A549 (cell line): ENCODE data around the gene SH3RF1. TPM values are rescaled to one million over a fixed set of nuclear protein-coding genes. Genes with fewer than 3 reads are reported as not detected.

Experiments
- ATAC-seq, 2 experiments: fragments of 200-7000 bp in 1 of 2; fragments of >200 bp in 1 of 2; cut with Nextera tagmentation in 1 of 2; cut with Tn5 transposase in 1 of 2; 3 replicates each; pipeline versions ENCODE4 v1.8.0 to v1.9.1; 2018 to 2020; ENCODE audit warnings: mild to moderate bottlenecking in 1 of 2, moderate library complexity in 1 of 2
- CTCF ChIA-PET: fragments of 300-600 bp; sonication (Branson Sonifier 250); formaldehyde crosslinking; extraction: SDS; loops from one replicate; lab custom pipeline; 2021; ENCODE audit warnings: antibody characterized with exemption, inconsistent platforms; lab: Yijun Ruan, JAX
- POLR2A ChIA-PET: fragments of 350-600 bp; formaldehyde crosslinking; extraction: SDS; loops from one replicate; lab custom pipeline; 2021; ENCODE audit warnings: antibody characterized with exemption, inconsistent platforms; lab: Yijun Ruan, JAX
- DNase-seq, 2 experiments: peaks; one replicate each; pipeline versions ENCODE4 v3.0.0 to v3.0.0-alpha.2; 2011 to 2016; ENCODE audit warnings: low read depth in 1 of 2, low spot score in 1 of 2
- FAIRE-seq: peaks from 2 replicates; lab custom pipeline; 2011; peaks lifted over from hg19 to GRCh38; lab: Jason Lieb, UNC
- H3K27ac ChIP-seq, 2 experiments: fragments of >200 bp; sonication (Bioruptor Twin); formaldehyde crosslinking; 3 replicates each; pipeline ENCODE4 v1.5.1; 2016 to 2017
- H3K4me1 ChIP-seq: fragments of >200 bp; sonication (Bioruptor Twin); formaldehyde crosslinking; 3 replicates; pipeline ENCODE4 v1.6.1; 2016
- H3K4me2 ChIP-seq: fragments of >200 bp; sonication (Bioruptor Twin); formaldehyde crosslinking; 3 replicates; pipeline ENCODE4 v1.6.1; 2016
- H3K4me3 ChIP-seq: fragments of >200 bp; sonication (Bioruptor Twin); formaldehyde crosslinking; 3 replicates; pipeline ENCODE4 v1.5.1; 2016
- H3K9me3 ChIP-seq: fragments of >200 bp; sonication (Bioruptor Twin); formaldehyde crosslinking; 3 replicates; pipeline ENCODE4 v1.6.1; 2016
- BHLHE40 ChIP-seq: IDR thresholded peaks from 2 replicates; pipeline ENCODE4 v1.6.1; 2012; ENCODE audit warnings: low read depth, low read length, inconsistent platforms
- CBX2 ChIP-seq: fragments of 200-600 bp; sonication (generic); IDR thresholded peaks from 2 replicates; pipeline ENCODE4 v1.6.1; 2016; ENCODE audit warnings: low read depth, mild to moderate bottlenecking, borderline replicate concordance
- CHD2 ChIP-seq: fragments of 150-350 bp; IDR thresholded peaks from 2 replicates; pipeline ENCODE4 v1.6.1; 2014; ENCODE audit warnings: low read length; ENCODE audit not compliant: partially characterized antibody
- CHD4 ChIP-seq: fragments of 200-600 bp; sonication (generic); IDR thresholded peaks from 2 replicates; pipeline ENCODE4 v1.6.1; 2016; ENCODE audit warnings: antibody characterized with exemption, mild to moderate bottlenecking, borderline replicate concordance
- EHF ChIP-seq: fragments of 250-450 bp; sonication (Bioruptor Pico); IDR thresholded peaks from 2 replicates; pipeline ENCODE4 v1.5.0; 2020; ENCODE audit warnings: mild to moderate bottlenecking
- ELK1 ChIP-seq: fragments of 150-350 bp; IDR thresholded peaks from 2 replicates; pipeline ENCODE4 v1.6.1; 2014; ENCODE audit warnings: low read depth, mild to moderate bottlenecking, low read length
- FOSB ChIP-seq: fragments of 250-450 bp; sonication (Bioruptor Pico); IDR thresholded peaks from 2 replicates; pipeline ENCODE4 v1.5.0; 2020; ENCODE audit warnings: mild to moderate bottlenecking, moderate library complexity
- HDAC2 ChIP-seq: fragments of 200-600 bp; sonication (generic); IDR thresholded peaks from 2 replicates; pipeline ENCODE4 v1.6.1; 2016
- HEYL ChIP-seq: fragments of 250-450 bp; sonication (Bioruptor Pico); IDR thresholded peaks from 2 replicates; pipeline ENCODE4 v1.8.0; 2021; ENCODE audit warnings: mild to moderate bottlenecking, moderate library complexity
- HOXB13 ChIP-seq: fragments of 250-450 bp; sonication (Bioruptor Pico); IDR thresholded peaks from 2 replicates; pipeline ENCODE4 v1.5.0; 2020; ENCODE audit warnings: low read depth, mild to moderate bottlenecking, moderate library complexity
- JUN ChIP-seq, 2 experiments: fragments of >200 bp; sonication (Bioruptor Twin); formaldehyde crosslinking; IDR thresholded peaks; 2 replicates in 1 of 2; 3 replicates in 1 of 2; pipeline ENCODE4 v1.6.1; 2016 to 2017
- KDM1A ChIP-seq: fragments of 200-600 bp; sonication (generic); IDR thresholded peaks from 2 replicates; pipeline ENCODE4 v1.6.1; 2016; ENCODE audit warnings: low read depth, mild to moderate bottlenecking
- MYC ChIP-seq: IDR thresholded peaks from 2 replicates; pipeline ENCODE4 v1.6.1; 2012; ENCODE audit warnings: mild to moderate bottlenecking, inconsistent platforms, low read length, improper control_type of control experiment, borderline replicate concordance
- PHF8 ChIP-seq: fragments of 200-600 bp; sonication (generic); IDR thresholded peaks from 2 replicates; pipeline ENCODE4 v1.6.1; 2016; ENCODE audit warnings: low read depth, mild to moderate bottlenecking, antibody characterized with exemption, moderate library complexity, borderline replicate concordance
- POLR2A ChIP-seq: IDR thresholded peaks from 2 replicates; pipeline ENCODE4 v1.6.1; 2012; ENCODE audit warnings: mild to moderate bottlenecking, low read length
- RARB ChIP-seq: fragments of 250-450 bp; sonication (Bioruptor Pico); IDR thresholded peaks from 2 replicates; pipeline ENCODE4 v1.8.0; 2021; ENCODE audit warnings: mild to moderate bottlenecking, moderate library complexity
- RCOR1 ChIP-seq: fragments of 150-350 bp; IDR thresholded peaks from 2 replicates; pipeline ENCODE4 v1.6.1; 2014; ENCODE audit warnings: antibody characterized with exemption, low read length, low read depth
- TFCP2L1 ChIP-seq: fragments of 250-450 bp; sonication (Bioruptor Pico); IDR thresholded peaks from 2 replicates; pipeline ENCODE4 v1.5.0; 2021; ENCODE audit warnings: mild to moderate bottlenecking
- ZC3H11A ChIP-seq: fragments of 450-650 bp; IDR thresholded peaks from 2 replicates; pipeline ENCODE4 v1.6.1; 2014; ENCODE audit warnings: antibody characterized with exemption, mild to moderate bottlenecking
- ZFP36 ChIP-seq: fragments of 450-650 bp; IDR thresholded peaks from 2 replicates; pipeline ENCODE4 v1.6.1; 2014; ENCODE audit warnings: borderline replicate concordance; ENCODE audit not compliant: partially characterized antibody
- ZSCAN20 ChIP-seq: fragments of 250-450 bp; sonication (Bioruptor Pico); IDR thresholded peaks from 2 replicates; pipeline ENCODE4 v1.8.0; 2022; ENCODE audit warnings: mild to moderate bottlenecking, moderate library complexity
- WGBS: methylation state at CpG from one replicate; pipeline ENCODE4 v1.1.6; 2017; ENCODE audit errors: missing lambda C conversion rate; 5-methylcytosine and 5-hydroxymethylcytosine counted together
- polyA plus RNA-seq, 4 experiments: library from polyadenylated mRNA; depleted of rRNA in 3 of 4; stranded (reverse); fragments of >200 nt; fragmentation: RNase III in 1 of 4; extraction: RNeasy Plus Mini Kit Qiagen cat#74134 plus additional on column Dnase treatment in 1 of 4; gene quantifications; 2 replicates in 3 of 4; 3 replicates in 1 of 4; pipeline ENCODE4 v1.2.3, GENCODE V29; 2011 to 2017
- TF ChIP-seq, protein P1 (sequence below): fragments of 450-650 bp; IDR thresholded peaks from 2 replicates; pipeline ENCODE4 v1.6.1; 2014; ENCODE audit warnings: antibody characterized with exemption
- TF ChIP-seq, protein P2 (sequence below): fragments of >200 bp; sonication (Bioruptor Twin); formaldehyde crosslinking; IDR thresholded peaks from 3 replicates; pipeline ENCODE4 v1.6.1; 2016
- TF ChIP-seq, protein P3 (sequence below): fragments of >200 bp; sonication (Bioruptor Twin); formaldehyde crosslinking; IDR thresholded peaks from 3 replicates; pipeline ENCODE4 v1.5.1; 2016

The SH3RF1 gene
- polyA plus RNA-seq, 2 of the 4 experiments (the other 2 are of a cell fraction), result 8.0 to 15.1 TPM

- DNase-seq, result no peak
- ATAC-seq, result peak in 1 of 2 experiments; percentile 49; a peak in 2 of 6 replicates
- POLR2A ChIA-PET, result no interaction called here
- no peak for TF ChIP-seq KDM1A
- TF ChIP-seq ZSCAN20 (CRISPR knock-in tag), result no peak
- TF ChIP-seq PHF8, result no peak
- TF ChIP-seq, protein P1, sequence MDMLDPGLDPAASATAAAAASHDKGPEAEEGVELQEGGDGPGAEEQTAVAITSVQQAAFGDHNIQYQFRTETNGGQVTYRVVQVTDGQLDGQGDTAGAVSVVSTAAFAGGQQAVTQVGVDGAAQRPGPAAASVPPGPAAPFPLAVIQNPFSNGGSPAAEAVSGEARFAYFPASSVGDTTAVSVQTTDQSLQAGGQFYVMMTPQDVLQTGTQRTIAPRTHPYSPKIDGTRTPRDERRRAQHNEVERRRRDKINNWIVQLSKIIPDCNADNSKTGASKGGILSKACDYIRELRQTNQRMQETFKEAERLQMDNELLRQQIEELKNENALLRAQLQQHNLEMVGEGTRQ, result no peak
- no peak for TF ChIP-seq POLR2A
- no peak for TF ChIP-seq HOXB13 (CRISPR knock-in tag)
- TF ChIP-seq CBX2, result no peak
- TF ChIP-seq RCOR1, result no peak
- TF ChIP-seq MYC, result no peak
- TF ChIP-seq, protein P2, sequence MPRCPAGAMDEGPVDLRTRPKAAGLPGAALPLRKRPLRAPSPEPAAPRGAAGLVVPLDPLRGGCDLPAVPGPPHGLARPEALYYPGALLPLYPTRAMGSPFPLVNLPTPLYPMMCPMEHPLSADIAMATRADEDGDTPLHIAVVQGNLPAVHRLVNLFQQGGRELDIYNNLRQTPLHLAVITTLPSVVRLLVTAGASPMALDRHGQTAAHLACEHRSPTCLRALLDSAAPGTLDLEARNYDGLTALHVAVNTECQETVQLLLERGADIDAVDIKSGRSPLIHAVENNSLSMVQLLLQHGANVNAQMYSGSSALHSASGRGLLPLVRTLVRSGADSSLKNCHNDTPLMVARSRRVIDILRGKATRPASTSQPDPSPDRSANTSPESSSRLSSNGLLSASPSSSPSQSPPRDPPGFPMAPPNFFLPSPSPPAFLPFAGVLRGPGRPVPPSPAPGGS, result no peak
- no peak for TF ChIP-seq RARB (CRISPR knock-in tag)
- TF ChIP-seq, all 56 proteins: peak for 0
- H3K27ac ChIP-seq, result no peak overlapping the region
- no peaks in the 10 kb centered on the region for H3K9me3 ChIP-seq
- FAIRE-seq, result no peak
- CTCF ChIA-PET, result no interaction called here
- 81% methylated on average over 4 of the region's 4 CpGs for WGBS
- H3K4me1 ChIP-seq, result peaks cover 23% of the 10 kb centered on the region; the same call in 2 of the 3 replicates
- H3K4me2 ChIP-seq, result no peak overlapping the region
- H3K4me3 ChIP-seq, result no peak overlapping the region
These were observed 117.9 kb downstream of the SH3RF1 start for GRCh38 chr4:169152899-169153298.

- FAIRE-seq (no peak), DNase-seq (no peak), ATAC-seq (no peak)
- POLR2A ChIA-PET, result no interaction called here
- Histone ChIP-seq H3K27ac (no peak overlapping the region), H3K4me2 (no peak overlapping the region), H3K9me3 (no peaks in the 10 kb centered on the region), H3K4me1 (peaks cover 28% of the 10 kb centered on the region), H3K4me3 (no peak overlapping the region)
- no peak for TF ChIP-seq HDAC2
- TF ChIP-seq, protein P1, result no peak
- no peak for TF ChIP-seq BHLHE40
- TF ChIP-seq TFCP2L1, result no peak
- no peak for TF ChIP-seq FOSB (CRISPR knock-in tag)
- no peak for TF ChIP-seq ZFP36
- no peak for TF ChIP-seq CHD4
- no peak for TF ChIP-seq CHD2
- no peak for TF ChIP-seq HEYL (CRISPR knock-in tag)
- TF ChIP-seq HOXB13 (CRISPR knock-in tag), result no peak
- no peak for TF ChIP-seq ELK1
- no peak for TF ChIP-seq EHF (CRISPR knock-in tag)
- no peak for TF ChIP-seq ZC3H11A
- TF ChIP-seq JUN (IDR thresholded peaks at IDR 0.05), result no peak
- no peak for TF ChIP-seq RCOR1
- TF ChIP-seq, protein P3, sequence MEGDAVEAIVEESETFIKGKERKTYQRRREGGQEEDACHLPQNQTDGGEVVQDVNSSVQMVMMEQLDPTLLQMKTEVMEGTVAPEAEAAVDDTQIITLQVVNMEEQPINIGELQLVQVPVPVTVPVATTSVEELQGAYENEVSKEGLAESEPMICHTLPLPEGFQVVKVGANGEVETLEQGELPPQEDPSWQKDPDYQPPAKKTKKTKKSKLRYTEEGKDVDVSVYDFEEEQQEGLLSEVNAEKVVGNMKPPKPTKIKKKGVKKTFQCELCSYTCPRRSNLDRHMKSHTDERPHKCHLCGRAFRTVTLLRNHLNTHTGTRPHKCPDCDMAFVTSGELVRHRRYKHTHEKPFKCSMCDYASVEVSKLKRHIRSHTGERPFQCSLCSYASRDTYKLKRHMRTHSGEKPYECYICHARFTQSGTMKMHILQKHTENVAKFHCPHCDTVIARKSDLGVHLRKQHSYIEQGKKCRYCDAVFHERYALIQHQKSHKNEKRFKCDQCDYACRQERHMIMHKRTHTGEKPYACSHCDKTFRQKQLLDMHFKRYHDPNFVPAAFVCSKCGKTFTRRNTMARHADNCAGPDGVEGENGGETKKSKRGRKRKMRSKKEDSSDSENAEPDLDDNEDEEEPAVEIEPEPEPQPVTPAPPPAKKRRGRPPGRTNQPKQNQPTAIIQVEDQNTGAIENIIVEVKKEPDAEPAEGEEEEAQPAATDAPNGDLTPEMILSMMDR, result no peak
- CTCF ChIA-PET, result interaction anchor here (1.3 to 1.7 kb wide), 3 partner anchors 10 to 24 kb away, joined by 3 to 4 read pairs (median 3); no protein-coding TSS in a partner anchor
- WGBS, result 89% methylated on average over 3 of the region's 3 CpGs
These were observed 118.7 kb downstream of the SH3RF1 start for GRCh38 chr4:169152098-169152497.
